HG03135 (cell line): ENCODE results near the gene ADD1.
"Not testable (repeated sequence)": the region's sequence is repeated elsewhere in the genome, so short reads cannot be mapped to it uniquely, and the experiment has no call there.

Experiments used
- ATAC-seq: cut with Tn5 transposase; IDR thresholded peaks from one replicate; pipeline ENCODE4 v1.9.1; 2021; ENCODE audit warnings: mild to moderate bottlenecking, moderate library complexity; ENCODE audit not compliant: unreplicated experiment

Gene ADD1

GRCh38 chr4:2915789-2916188 is 72.1 kb downstream of the ADD1 start:
- ATAC-seq = no peak

- ATAC-seq = not testable (repeated sequence)
These were observed 73.1 kb downstream of the ADD1 start for GRCh38 chr4:2916696-2917095.

GRCh38 chr4:2918300-2918699 is 74.7 kb downstream of the ADD1 start:
- not testable (repeated sequence) for ATAC-seq

- ATAC-seq = not testable (repeated sequence)
These were observed 75.1 kb downstream of the ADD1 start for GRCh38 chr4:2918714-2919113.

- not testable (repeated sequence) for ATAC-seq
These were observed 78.9 kb downstream of the ADD1 start for GRCh38 chr4:2922453-2923101.

GRCh38 chr4:2923141-2923551 is 79.5 kb downstream of the ADD1 start:
- ATAC-seq = no peak

- ATAC-seq = no peak
These were observed 80.1 kb downstream of the ADD1 start for GRCh38 chr4:2923668-2924173.

- ATAC-seq = no peak
These were observed 80.6 kb downstream of the ADD1 start for GRCh38 chr4:2924286-2924685.

- ATAC-seq = no peak
These were observed 81.2 kb downstream of the ADD1 start for GRCh38 chr4:2924765-2925301.

GRCh38 chr4:2925496-2925895 is 81.9 kb downstream of the ADD1 start:
- no peak for ATAC-seq

GRCh38 chr4:2925931-2926860 is 82.6 kb downstream of the ADD1 start:
- no peak for ATAC-seq

GRCh38 chr4:2927016-2927695 is 83.5 kb downstream of the ADD1 start:
- ATAC-seq = no peak

- no peak for ATAC-seq
These were observed 84.0 kb downstream of the ADD1 start for GRCh38 chr4:2927696-2928075.

GRCh38 chr4:2928242-2929176 is 84.9 kb downstream of the ADD1 start:
- no peak for ATAC-seq

GRCh38 chr4:2929469-2929868 is 85.8 kb downstream of the ADD1 start:
- ATAC-seq = no peak

GRCh38 chr4:2930135-2930757 is 86.6 kb downstream of the ADD1 start:
- no peak for ATAC-seq

GRCh38 chr4:2930758-2931511 is 87.3 kb downstream of the ADD1 start:
- no peak for ATAC-seq

GRCh38 chr4:2931512-2932301 is 88.1 kb downstream of the ADD1 start:
- no peak for ATAC-seq
